ENCODE results near the gene FBP1. TPM values are rescaled to one million over a fixed set of nuclear protein-coding genes. Genes with fewer than 3 reads are reported as not detected.
A peak's percentile ranks its signal among the peaks of the same experiment; 100 is the strongest.

The FBP1 gene
- total and polyA plus RNA-seq, 12 donors, result 2.1 to 61.1 (median 33.9) TPM

DNA sequence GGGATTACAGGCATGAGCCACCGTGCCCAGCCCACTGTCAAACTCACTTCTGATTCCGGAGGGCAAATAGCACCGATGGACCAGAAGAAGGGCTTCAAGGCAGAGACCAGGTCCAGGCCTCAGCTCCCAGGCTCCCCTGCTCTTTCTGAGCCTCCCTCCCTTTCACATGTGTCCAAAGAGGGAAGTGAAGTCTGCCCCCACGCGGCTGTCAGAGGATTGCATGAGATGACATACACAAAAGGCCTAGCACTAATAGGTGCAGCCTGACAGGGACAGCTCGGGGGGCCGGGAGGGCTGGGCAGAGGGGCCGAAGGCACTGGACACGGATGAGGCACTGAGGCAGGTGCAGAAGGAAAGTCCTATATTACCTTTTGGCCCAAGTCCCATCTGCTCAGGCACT lies 16.1 kb downstream of the FBP1 start:
- no peak overlapping the region for H3K4me3 ChIP-seq
- TF ChIP-seq, protein P1, sequence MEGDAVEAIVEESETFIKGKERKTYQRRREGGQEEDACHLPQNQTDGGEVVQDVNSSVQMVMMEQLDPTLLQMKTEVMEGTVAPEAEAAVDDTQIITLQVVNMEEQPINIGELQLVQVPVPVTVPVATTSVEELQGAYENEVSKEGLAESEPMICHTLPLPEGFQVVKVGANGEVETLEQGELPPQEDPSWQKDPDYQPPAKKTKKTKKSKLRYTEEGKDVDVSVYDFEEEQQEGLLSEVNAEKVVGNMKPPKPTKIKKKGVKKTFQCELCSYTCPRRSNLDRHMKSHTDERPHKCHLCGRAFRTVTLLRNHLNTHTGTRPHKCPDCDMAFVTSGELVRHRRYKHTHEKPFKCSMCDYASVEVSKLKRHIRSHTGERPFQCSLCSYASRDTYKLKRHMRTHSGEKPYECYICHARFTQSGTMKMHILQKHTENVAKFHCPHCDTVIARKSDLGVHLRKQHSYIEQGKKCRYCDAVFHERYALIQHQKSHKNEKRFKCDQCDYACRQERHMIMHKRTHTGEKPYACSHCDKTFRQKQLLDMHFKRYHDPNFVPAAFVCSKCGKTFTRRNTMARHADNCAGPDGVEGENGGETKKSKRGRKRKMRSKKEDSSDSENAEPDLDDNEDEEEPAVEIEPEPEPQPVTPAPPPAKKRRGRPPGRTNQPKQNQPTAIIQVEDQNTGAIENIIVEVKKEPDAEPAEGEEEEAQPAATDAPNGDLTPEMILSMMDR (IDR thresholded peaks at IDR 0.05), result peak in 1 of 6 experiments; percentile 15
- no peak for TF ChIP-seq POLR2A (IDR thresholded peaks at IDR 0.05)
- intact Hi-C loops (cut with DNase I), result no loop called here
- no peaks in the 10 kb centered on the region for H3K9me3 ChIP-seq (replicated peaks in 1 of 3)
- H3K27me3 ChIP-seq, result no peaks in the 10 kb centered on the region
- H3K36me3 ChIP-seq (replicated peaks in 1 of 2), result no peaks in the 10 kb centered on the region
- H3K27ac ChIP-seq, result no peak overlapping the region
- 80 to 100% (median 88%) methylated on average over 2 to 9 of the region's 9 CpGs for WGBS, 4 donors
- DNase-seq, result peak in 2 of 7 donors; percentile 21 to 62
- H3K4me1 ChIP-seq (replicated peaks in 1 of 2), result peaks cover 0 to 8% of the 10 kb centered on the region in 2 donors

DNA sequence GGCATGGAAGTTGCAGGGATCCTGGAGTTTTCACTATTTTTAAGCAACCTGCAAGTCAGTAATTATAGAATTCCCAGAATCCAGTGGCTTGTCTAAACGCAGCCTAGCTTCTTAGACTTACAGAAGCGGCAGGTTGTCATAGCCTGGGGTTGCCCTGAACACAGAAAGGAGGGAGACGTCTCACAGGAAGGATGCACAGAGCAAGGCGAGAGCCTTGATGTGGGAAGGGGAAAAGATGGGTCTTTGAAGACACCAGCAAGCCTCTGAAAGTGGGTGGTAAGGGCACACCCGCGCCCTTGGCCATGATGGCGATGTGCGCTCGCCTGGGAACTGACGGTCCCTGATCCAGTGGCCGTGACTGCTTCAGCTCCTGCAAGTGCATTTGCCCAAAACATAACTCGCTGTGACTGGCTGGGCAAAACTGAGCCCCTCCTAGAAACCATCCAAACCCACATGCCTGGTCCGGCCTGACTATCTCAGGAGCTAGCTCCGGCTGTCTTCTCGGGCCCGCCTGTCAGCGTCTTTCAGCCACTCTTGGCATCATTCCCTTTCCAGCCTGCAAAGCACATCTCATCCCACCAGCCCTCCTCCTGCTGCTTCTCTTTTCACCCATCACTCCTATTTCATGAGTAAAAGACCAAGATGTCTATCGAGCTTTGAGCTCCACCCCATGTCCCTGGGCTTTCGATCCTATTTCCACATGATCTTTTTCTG lies 17.1 kb downstream of the FBP1 start:
- Histone ChIP-seq H3K27me3 (no peaks in the 10 kb centered on the region), H3K9me3 (replicated peaks in 1 of 3) (no peaks in the 10 kb centered on the region), H3K4me1 (replicated peaks in 1 of 2) (peaks cover 0 to 8% of the 10 kb centered on the region in 2 donors), H3K36me3 (replicated peaks in 1 of 2) (no peaks in the 10 kb centered on the region), H3K4me3 (no peak overlapping the region), H3K27ac (no peak overlapping the region)
- no peak for TF ChIP-seq POLR2A (IDR thresholded peaks at IDR 0.05)
- TF ChIP-seq, protein P1 (IDR thresholded peaks at IDR 0.05), result no peak
- no peak for DNase-seq
- intact Hi-C loops (cut with DNase I), result no loop called here
- WGBS, 4 donors, result 87 to 91% (median 90%) methylated on average over 19 of the region's 19 CpGs

DNA sequence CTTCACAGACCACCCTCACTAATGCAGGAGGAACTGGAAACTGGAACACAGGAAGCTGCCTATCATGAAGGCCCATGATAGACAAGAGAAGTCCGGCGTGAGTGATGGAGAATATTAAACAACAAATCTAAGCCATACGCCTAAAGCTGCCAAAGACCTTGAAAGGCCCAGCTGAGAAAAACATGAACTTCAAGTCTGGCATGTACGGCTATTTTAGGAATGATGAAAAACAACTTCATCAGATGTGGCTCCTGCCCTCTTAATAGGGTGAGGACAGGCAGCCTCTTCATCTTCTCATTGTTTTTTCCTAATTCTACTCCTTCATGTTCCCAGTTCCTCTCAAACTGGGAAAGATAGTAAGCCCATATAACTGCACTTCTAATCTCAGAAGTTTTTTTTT lies 20.3 kb downstream of the FBP1 start:
- no peak for TF ChIP-seq POLR2A (IDR thresholded peaks at IDR 0.05)
- TF ChIP-seq, protein P1 (IDR thresholded peaks at IDR 0.05), result no peak
- Histone ChIP-seq H3K4me3 (no peak overlapping the region), H3K4me1 (replicated peaks in 1 of 2) (peaks cover 0 to 8% of the 10 kb centered on the region in 2 donors), H3K9me3 (replicated peaks in 1 of 3) (no peaks in the 10 kb centered on the region), H3K27ac (no peak overlapping the region), H3K36me3 (replicated peaks in 1 of 2) (no peaks in the 10 kb centered on the region), H3K27me3 (no peaks in the 10 kb centered on the region)
- WGBS, 4 donors, result 31 to 39% (median 37%) methylated on average over 4 of the region's 4 CpGs
- intact Hi-C loops (cut with DNase I), result no loop called here
- no peak for DNase-seq

DNA sequence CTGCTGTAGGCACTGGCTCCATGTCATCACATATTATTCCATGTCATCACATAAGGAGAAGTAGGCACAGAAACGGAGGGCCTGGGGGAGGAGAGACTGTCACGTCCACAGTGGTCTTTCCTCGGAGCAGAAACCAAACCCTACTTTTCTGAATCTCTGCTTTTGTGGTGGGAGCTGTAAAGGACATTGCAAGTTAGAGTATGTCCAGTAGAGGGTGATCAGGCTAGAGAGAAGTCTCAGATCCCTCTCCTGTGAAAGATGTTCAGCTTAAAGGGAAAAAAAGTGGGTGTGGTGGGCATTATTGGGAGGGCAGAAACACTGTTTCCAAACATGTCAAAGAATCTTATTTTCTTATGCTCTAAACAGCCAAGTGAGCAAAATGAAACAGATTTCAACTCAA lies 26.3 kb downstream of the FBP1 start:
- no peak for TF ChIP-seq POLR2A (IDR thresholded peaks at IDR 0.05)
- TF ChIP-seq, protein P1 (IDR thresholded peaks at IDR 0.05), result no peak
- intact Hi-C loops (cut with DNase I), result no loop called here
- 83 to 91% (median 88%) methylated on average over 3 of the region's 3 CpGs for WGBS, 4 donors

More for the DNA sequence above, 26.3 kb downstream of the FBP1 start:
- DNase-seq, result no peak
- Histone ChIP-seq H3K27me3 (no peaks in the 10 kb centered on the region), H3K4me3 (no peak overlapping the region), H3K27ac (no peak overlapping the region), H3K36me3 (replicated peaks in 1 of 2) (no peaks in the 10 kb centered on the region), H3K9me3 (replicated peaks in 1 of 3) (no peaks in the 10 kb centered on the region), H3K4me1 (replicated peaks in 1 of 2) (peaks cover 0 to 7% of the 10 kb centered on the region in 2 donors)
